GM19397 (cell line): Measurements from ENCODE around the gene CRISPLD2.
"Not testable (repeated sequence)": the region's sequence is repeated elsewhere in the genome, so short reads cannot be mapped to it uniquely, and the experiment has no call there.

Experiments
- ATAC-seq: cut with Tn5 transposase; IDR thresholded peaks from one replicate; pipeline ENCODE4 v1.9.1; 2021; ENCODE audit warnings: mild to moderate bottlenecking, moderate library complexity; ENCODE audit not compliant: unreplicated experiment

Gene CRISPLD2

GRCh38 chr16:84856203-84856581 is 36.4 kb downstream of the CRISPLD2 start:
- not testable (repeated sequence) for ATAC-seq

DNA sequence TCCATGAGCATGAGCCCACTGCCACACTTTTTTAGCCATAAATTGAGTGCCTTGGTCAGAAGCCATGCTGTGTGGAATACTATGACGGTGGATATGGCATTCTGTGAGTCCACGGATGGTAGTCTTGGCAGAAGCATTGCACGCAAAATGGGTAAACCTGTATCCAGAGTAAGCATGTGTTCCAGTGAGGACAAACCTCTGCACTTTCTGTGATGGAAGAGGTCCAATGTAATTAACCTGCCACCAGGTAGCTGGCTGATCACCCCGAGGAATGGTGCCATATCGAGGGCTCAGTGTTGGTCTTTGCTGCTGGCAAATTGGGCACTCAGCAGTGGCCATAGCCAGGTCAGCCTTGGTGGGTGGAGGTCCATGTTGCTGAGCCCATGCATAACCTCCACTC is 37.0 kb downstream of the CRISPLD2 start:
- not testable (repeated sequence) for ATAC-seq

DNA sequence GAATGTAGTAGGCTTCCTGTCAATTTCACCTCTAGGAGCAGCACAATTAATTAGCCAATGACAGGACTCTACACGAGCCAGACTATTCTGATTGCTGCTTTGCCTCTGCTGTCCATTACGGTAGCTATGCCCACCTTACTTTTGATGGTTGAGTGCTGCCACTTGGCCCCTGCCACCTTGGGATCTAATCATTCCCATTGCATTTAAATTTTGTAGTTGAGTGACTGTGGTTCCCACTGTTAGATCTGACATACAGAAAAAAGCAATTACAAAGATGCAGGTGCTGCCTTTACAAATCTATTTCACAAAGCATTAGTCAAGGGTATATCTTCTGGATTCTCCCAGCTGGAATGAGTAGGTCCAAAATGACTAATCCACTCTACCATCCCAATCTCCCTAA is 39.9 kb downstream of the CRISPLD2 start:
- no peak for ATAC-seq

- no peak for ATAC-seq
Observed at GRCh38 chr16:84860383-84860782, 40.6 kb downstream of the CRISPLD2 start.

DNA sequence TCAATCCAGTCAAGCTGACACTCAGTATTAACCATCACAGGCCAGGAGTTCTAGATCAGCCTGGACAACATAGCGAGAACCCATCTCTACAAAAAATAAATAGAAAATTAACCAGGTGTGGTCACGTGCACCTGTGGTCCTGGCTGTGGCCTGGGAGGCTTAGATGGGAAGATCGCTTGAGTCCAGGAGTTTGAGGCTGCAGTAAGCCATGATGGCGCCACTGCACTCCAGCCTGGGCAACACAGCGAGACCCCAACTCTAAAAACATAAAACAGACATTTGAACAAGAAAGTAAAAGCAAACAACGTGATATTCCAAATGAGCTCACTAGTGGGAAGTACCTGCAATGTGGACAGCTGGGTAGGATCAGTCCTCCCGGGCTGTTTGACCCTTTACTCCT is 41.9 kb downstream of the CRISPLD2 start:
- no peak for ATAC-seq

DNA sequence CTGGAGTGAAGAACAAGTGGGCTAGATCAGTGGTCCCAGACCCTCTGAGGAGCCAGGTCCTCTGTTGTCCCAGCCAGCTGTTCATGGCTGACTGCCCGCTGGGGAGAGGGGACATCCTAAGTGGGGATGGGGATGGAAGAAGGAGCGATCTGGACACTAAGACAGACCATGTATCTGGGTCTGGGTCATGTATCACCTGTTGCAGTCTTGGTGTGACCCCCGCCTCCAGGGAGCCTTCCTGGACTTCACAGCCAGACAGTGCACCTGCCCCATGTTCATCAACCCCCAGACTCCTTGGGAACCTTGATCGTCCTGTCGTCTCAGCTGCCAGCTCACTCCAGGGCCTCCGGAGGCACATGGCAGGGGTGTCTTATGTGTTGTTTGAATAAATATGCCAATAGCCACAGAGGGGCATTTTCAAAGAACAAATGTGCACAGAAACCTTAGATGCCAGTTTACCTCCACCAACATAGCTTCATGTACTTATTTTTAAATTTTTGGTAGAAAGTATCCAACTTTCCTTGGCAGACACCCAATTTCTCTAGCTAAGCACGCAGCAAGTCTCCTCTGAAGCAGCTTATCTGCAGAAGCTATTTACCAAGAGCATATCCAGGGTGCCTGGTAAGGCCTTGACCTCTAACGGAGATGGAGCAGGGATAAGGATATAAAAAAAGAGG is 43.2 kb downstream of the CRISPLD2 start:
- no peak for ATAC-seq

DNA sequence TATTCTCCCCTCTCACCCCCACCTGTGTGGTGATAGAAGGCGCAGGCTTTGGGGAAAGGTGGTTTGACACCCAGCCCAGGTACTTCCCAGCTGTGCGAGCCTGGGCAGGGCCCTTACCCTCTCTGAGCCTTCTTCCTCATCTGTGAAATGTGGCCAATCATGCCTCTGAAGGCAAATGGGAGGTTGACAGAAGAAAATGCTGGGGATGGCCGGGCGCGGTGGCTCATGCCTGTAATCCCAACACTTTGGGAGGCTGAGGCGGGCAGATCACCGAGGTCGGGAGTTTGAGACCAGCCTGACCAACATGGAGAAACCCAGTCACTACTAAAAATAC is 43.7 kb downstream of the CRISPLD2 start:
- ATAC-seq = no peak

GRCh38 chr16:84864326-84864955 is 44.7 kb downstream of the CRISPLD2 start:
- ATAC-seq = no peak

GRCh38 chr16:84867696-84868095 is 47.9 kb downstream of the CRISPLD2 start:
- no peak for ATAC-seq

GRCh38 chr16:84868328-84868727 is 48.5 kb downstream of the CRISPLD2 start:
- no peak for ATAC-seq

DNA sequence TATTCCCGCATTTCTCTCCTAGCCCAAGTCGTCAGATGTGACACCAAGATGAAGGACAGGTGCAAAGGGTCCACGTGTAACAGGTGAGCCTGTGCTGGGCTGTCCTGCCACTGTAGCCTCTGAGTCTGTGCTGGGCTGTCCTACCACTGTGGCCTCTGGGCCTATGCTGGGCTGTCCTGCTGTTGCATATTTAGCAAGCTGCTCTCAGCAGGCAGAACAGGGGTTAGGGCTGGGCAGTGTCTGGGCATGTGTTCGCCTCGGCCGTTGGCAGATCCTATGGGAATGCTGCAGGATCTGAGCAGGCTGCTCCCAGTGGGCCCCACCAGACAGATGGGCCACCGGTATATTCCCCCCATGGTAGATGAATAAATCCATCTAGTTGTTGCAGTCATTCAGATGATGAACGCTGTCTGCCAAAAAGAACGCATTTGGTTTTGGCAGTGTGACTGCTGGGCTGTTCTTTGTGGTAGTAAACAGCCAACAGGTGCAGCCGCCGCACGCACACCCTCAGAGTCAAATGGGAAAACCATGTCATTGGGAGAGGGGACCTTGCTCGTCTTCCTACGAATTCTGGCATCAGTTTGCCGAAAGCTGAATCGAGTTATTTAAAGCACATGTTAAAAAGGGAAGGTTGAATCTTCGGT is 49.2 kb downstream of the CRISPLD2 start:
- no peak for ATAC-seq

GRCh38 chr16:84869473-84869845 is 49.7 kb downstream of the CRISPLD2 start:
- ATAC-seq = no peak

GRCh38 chr16:84872971-84873370 is 53.2 kb downstream of the CRISPLD2 start:
- not testable (repeated sequence) for ATAC-seq

DNA sequence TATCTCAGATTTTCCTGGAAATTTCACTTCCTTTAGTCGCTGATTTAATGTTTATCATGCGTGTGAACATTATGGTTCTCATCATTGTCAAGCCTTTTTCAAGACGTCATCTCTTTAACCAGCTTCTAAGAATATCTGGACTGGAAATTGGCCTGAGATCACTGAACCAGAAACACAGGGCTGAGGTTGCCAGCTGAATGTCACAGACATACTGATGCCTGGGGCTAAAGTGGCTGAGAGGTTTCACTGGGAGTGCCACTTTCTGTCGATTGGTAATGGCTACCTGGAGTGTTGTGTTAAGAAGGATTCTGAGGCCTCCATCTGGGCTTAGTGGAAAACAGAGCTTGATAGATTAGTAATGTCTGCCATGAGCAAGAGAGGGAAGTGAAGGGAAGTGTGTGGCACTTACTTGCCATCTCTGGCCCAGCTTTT is 54.2 kb downstream of the CRISPLD2 start:
- ATAC-seq = no peak

GRCh38 chr16:84874553-84874952 is 54.8 kb downstream of the CRISPLD2 start:
- no peak for ATAC-seq

GRCh38 chr16:84874983-84875382 is 55.2 kb downstream of the CRISPLD2 start:
- no peak for ATAC-seq

GRCh38 chr16:84875846-84876245 is 56.1 kb downstream of the CRISPLD2 start:
- ATAC-seq = no peak

GRCh38 chr16:84876873-84877606 is 57.3 kb downstream of the CRISPLD2 start:
- ATAC-seq = no peak

- ATAC-seq = no peak
Observed at GRCh38 chr16:84878770-84879169, 59.0 kb downstream of the CRISPLD2 start.

DNA sequence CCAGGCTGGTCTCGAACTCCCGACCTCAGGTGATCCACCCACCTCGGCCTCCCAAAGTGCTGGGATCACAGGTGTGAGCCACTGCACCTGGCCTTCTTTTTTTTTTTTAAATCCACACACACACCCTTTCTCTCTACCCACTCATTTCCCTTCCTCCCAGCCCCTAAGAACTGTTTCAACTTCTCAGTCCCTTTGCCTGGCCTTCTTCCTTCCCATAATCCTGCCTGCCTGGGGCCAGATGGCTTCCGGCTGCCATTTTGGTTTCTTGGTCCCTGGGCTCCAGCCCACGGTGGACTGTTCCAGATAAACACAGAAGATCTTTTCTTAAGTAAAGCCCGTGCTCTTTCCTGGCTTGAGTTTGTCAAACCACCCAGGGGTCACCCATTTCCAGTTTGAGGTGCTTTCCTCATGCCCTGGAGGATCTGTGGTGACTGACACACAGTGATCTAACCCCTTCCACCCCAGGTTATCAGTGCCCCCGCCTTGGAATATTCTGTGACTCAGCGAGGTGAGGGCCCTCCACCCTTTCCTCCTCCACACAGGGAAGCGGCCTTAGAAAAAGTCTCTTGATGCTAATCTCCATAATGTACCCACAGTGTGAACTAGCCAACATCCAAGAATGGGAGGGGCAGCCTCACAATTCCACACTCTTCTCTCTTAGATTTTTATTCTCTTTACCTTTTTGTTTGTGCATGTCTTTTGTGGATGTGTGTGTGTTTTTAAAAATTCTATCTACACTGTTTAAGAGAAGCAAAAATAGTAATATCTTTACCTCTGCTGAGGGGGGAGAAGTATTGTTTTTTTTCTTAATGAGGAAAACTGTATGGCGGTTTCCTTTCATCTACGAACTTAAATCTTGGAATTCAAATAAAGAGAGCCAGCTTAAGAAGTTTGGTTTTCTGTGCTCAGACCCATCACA is 60.0 kb downstream of the CRISPLD2 start:
- ATAC-seq = no peak
